DOHH2 (cell line): Measurements from ENCODE around the gene THSD7A.

Source experiments
- CTCF ChIP-seq: fragments of 200-600 bp; sonication (generic); IDR thresholded peaks from one replicate; pipeline ENCODE4 v1.5.1; 2014; ENCODE audit warnings: antibody characterized with exemption, mild to moderate bottlenecking, low read depth, low read length; ENCODE audit not compliant: poor library complexity, severe bottlenecking
- EZH2phosphoT487 ChIP-seq: fragments of 200-600 bp; sonication (generic); IDR thresholded peaks from 2 replicates; pipeline ENCODE4 v1.6.1; 2017; ENCODE audit warnings: borderline replicate concordance, mild to moderate bottlenecking, antibody characterized with exemption, low read length, moderate library complexity, mixed read lengths

DNA sequence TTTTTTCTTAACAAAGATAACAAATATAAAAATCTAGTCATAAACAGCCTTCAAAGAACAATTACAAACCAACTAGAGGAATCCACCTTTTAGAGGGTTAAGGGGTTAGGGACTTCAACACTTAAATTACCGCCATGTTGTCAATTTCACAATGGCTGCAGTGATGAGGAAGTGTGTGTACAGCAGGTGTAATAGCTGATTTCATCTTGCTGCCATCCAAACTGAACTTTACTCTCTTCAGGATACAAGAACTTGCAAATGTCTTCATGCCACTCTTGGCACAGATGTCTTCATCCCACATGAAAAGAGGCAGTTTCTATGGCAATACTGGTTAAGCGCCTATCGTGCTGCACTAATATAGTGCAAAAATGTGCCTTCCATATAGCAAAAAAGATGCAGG is 457.4 kb downstream of the THSD7A start:
- TF ChIP-seq CTCF (no peak), EZH2phosphoT487 (no peak)
